ENCODE data around the gene IQCB1.
"Not testable (repeated sequence)": the region's sequence is repeated elsewhere in the genome, so short reads cannot be mapped to it uniquely, and the experiment has no call there.

The IQCB1 gene

GRCh38 chr3:121743106-121743505, 91.8 kb downstream of the IQCB1 start:
- DNase-seq, result not testable (repeated sequence)

- no peak for DNase-seq
Measured at GRCh38 chr3:121740896-121741295, 94.0 kb downstream of the IQCB1 start.

GRCh38 chr3:121739902-121740301, 95.0 kb downstream of the IQCB1 start:
- DNase-seq, result no peak

GRCh38 chr3:121737644-121738043, 97.2 kb downstream of the IQCB1 start:
- no peak for DNase-seq

GRCh38 chr3:121736112-121736511, 98.7 kb downstream of the IQCB1 start:
- no peak for DNase-seq

GRCh38 chr3:121735047-121735696, 99.7 kb downstream of the IQCB1 start:
- DNase-seq, result no peak

- DNase-seq, result no peak
Measured at GRCh38 chr3:121730940-121731687, 103.7 kb downstream of the IQCB1 start.

GRCh38 chr3:121724130-121724529, 110.7 kb downstream of the IQCB1 start:
- no peak for DNase-seq

GRCh38 chr3:121723485-121723884, 111.4 kb downstream of the IQCB1 start:
- DNase-seq, result no peak

GRCh38 chr3:121722411-121722810, 112.4 kb downstream of the IQCB1 start:
- DNase-seq, result no peak

GRCh38 chr3:121720163-121720562, 114.7 kb downstream of the IQCB1 start:
- no peak for DNase-seq

All from stimulated activated naive CD4-positive, alpha-beta T cell (primary cell).